ENCODE data around the gene RPLP2.
A peak's percentile ranks its signal among the peaks of the same experiment; 100 is the strongest.

Gene RPLP2

DNA sequence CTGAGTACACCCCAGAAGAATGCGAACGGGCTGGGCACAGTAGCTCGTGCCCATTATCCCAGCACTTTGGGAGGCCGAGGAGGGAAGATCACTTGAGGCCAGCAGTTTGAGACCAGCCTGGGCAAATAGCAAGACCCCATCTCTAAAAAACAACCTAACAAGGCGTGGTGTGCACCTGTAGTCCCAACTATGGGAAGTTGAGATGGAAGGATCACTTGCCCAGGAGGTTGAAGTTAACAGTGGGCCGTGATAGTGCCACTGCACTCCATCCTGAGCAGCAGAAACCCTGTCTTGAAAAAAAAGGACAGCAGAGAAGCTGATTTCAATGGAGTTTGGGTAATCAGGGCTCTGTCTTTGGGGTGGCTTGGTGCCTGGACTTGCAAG lies 3.3 kb downstream of the RPLP2 start:
- peaks cover 29% of the 10 kb centered on the region for H3K36me3 ChIP-seq
- H3K9me3 ChIP-seq: no peaks in the 10 kb centered on the region
- no peak overlapping the region for H3K4me3 ChIP-seq (ENCODE audit: low read depth, low read length)
- H3K27me3 ChIP-seq: no peaks in the 10 kb centered on the region
- TF ChIP-seq, protein P1, sequence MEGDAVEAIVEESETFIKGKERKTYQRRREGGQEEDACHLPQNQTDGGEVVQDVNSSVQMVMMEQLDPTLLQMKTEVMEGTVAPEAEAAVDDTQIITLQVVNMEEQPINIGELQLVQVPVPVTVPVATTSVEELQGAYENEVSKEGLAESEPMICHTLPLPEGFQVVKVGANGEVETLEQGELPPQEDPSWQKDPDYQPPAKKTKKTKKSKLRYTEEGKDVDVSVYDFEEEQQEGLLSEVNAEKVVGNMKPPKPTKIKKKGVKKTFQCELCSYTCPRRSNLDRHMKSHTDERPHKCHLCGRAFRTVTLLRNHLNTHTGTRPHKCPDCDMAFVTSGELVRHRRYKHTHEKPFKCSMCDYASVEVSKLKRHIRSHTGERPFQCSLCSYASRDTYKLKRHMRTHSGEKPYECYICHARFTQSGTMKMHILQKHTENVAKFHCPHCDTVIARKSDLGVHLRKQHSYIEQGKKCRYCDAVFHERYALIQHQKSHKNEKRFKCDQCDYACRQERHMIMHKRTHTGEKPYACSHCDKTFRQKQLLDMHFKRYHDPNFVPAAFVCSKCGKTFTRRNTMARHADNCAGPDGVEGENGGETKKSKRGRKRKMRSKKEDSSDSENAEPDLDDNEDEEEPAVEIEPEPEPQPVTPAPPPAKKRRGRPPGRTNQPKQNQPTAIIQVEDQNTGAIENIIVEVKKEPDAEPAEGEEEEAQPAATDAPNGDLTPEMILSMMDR (IDR thresholded peaks at IDR 0.05; ENCODE audit: low read depth, low read length): no peak
- DNase-seq: no peak
- H3K4me1 ChIP-seq: peaks cover 2% of the 10 kb centered on the region; the same call in 1 of the 2 replicates

DNA sequence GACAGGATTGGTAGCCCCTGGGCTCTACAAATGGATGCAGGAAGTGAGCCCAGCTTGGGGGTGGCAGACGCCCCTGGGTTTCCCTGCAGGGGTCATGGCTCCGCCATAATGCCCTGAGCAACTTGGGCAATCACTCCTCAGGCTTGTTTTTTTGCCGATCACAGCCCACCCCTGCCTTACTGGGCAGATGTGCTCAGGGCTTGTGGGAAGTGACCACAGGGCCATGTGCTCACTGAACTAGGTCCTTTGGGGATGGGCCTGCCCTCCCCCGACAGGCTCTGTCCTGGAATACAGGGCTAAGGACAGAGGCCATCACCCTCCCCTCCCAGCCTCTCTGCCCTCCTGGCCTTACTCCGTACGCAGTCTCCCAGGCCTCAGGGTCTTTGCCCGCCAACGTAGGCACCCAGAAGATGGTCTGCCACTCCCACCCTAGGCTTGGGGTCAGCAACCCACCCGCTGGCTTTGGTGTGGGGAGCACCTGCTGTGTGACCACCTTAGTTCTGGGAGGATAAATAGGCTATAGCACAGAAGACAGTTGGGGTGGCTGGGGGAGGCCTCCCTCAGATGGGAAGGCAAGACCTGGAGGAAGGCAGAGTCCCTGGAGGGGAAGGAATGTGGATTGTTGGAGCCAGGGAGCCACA lies 3.8 kb downstream of the RPLP2 start:
- Histone ChIP-seq H3K4me1 (peaks cover 2% of the 10 kb centered on the region; the same call in 1 of the 2 replicates), H3K27me3 (no peaks in the 10 kb centered on the region), H3K9me3 (no peaks in the 10 kb centered on the region), H3K4me3 (ENCODE audit: low read depth, low read length) (no peak overlapping the region), H3K36me3 (peaks cover 29% of the 10 kb centered on the region)
- no peak for DNase-seq
- TF ChIP-seq, protein P1 (IDR thresholded peaks at IDR 0.05; ENCODE audit: low read depth, low read length): no peak

DNA sequence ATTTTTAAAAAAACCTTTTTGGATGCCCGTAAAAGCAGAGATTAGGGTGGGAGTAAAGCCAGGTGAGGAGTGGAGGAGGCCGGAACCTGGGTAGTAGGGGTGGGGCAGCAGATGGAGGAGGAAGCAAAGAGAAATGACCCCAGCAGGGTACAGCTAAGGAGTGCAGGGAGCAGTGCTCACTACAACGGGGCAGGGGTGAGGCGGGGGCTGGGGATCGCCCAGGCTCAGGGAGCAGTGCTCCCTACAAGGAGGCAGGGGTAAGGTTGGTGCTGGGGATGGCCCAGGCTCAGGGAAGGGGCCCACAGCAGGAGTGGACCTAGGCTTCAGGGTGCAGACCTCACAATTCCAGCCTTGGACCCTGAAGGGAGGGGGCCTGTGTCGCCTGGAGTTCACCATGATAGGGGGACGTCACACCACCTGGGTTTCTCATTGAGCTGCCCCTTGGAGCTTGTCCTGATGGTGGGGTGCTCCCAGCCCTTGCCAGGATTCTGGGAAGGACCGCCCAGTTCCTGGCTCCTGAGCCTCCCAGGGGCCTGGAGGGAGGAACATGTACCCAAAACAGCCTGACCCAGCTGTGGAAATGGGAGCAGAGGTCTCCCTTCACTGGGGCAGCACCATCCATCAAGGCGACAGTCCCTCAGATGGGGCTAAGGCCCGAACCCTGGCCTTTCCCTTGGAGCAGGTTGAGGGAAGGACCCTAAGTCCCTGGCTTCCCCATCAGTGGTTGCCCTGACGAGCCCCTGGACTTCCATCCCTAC lies 6.1 kb downstream of the RPLP2 start:
- no peak for DNase-seq
- Histone ChIP-seq H3K27me3 (no peaks in the 10 kb centered on the region), H3K9me3 (no peaks in the 10 kb centered on the region), H3K4me1 (peaks cover 2% of the 10 kb centered on the region; the same call in 1 of the 2 replicates), H3K36me3 (peaks cover 29% of the 10 kb centered on the region), H3K4me3 (ENCODE audit: low read depth, low read length) (no peak overlapping the region)
- TF ChIP-seq, protein P1 (IDR thresholded peaks at IDR 0.05; ENCODE audit: low read depth, low read length): no peak

DNA sequence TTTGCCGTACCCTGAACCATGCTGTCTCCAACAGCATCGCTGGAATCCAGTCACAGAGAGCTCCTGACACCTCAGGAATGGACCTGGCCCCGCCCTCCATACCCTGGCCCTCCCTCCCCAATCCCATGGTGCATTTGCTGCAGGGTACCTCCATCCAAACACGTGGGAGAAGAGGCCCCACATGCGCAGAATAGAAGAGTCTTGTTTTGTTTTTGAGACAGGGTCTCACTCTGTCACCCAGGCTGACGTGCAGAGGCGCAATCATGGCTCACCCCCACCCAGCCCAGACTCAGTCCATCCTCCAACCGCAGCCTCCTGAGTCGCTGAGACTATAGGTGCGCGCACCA lies 6.6 kb downstream of the RPLP2 start:
- peaks cover 24% of the 10 kb centered on the region for H3K36me3 ChIP-seq
- TF ChIP-seq, protein P1 (IDR thresholded peaks at IDR 0.05; ENCODE audit: low read depth, low read length): no peak
- H3K27me3 ChIP-seq: no peaks in the 10 kb centered on the region
- DNase-seq: no peak
- no peak overlapping the region for H3K4me3 ChIP-seq (ENCODE audit: low read depth, low read length)
- no peaks in the 10 kb centered on the region for H3K4me1 ChIP-seq
- no peaks in the 10 kb centered on the region for H3K9me3 ChIP-seq

DNA sequence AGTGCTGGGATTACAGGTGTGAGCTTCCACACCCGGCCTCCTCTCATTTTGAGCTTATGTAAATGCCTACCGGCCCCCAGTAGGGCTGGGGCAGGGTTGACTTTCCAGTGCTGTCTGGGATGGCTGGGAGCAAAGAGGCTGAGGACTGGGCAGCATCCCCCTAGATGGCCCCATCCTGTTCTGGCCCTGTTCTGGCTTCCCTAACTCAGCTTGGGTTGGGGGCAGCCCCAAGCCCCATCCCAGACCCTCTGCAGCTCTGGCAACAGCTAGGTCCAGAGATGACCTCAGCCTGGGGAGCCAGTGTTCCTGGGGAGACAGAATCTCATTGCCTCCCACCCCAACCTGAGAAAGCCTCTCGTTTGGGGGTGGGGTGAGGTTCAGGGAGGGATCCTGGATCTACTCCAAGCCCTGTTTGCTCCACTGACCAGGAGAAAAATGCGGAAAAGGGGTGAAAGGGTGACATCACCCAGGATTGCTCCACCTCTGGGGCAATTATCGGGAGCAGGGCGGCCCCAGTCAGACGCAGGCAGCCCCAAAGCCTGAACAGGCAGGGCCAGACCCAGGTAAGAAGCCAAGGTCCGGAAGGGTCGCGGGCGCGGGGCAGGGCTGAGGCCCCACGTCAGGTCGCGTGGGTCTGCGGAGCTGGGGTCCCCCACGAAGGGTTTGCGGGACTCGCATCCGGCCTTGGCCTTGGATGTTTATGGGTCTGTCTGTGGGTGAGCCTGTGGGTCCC lies 8.8 kb downstream of the RPLP2 start, which contains the start of gene PNPLA2:
Gene PNPLA2, plus strand, starts transcription at position 519 of the 733 bp plus-strand sequence. CDS start 805 bp downstream, outside the sequence.
- Histone ChIP-seq H3K9me3 (no peaks in the 10 kb centered on the region), H3K4me1 (no peaks in the 10 kb centered on the region), H3K27me3 (no peaks in the 10 kb centered on the region), H3K4me3 (ENCODE audit: low read depth, low read length) (peak within 1 kb of the TSS; percentile 53), H3K36me3 (peaks cover 2% of the 10 kb centered on the region)
- TF ChIP-seq, protein P1 (IDR thresholded peaks at IDR 0.05; ENCODE audit: low read depth, low read length): no peak
- DNase-seq: no peak
